ENCODE data around the gene NEK6. TPM values are rescaled to one million over a fixed set of nuclear protein-coding genes. Genes with fewer than 3 reads are reported as not detected.

NEK6 gene
- total and polyA plus RNA-seq, 9 of the 15 experiments (the other 6 are each of a cell fraction or from before 2014, with no cell fraction given), result 3.1 to 19.0 (median 8.4) TPM

DNA sequence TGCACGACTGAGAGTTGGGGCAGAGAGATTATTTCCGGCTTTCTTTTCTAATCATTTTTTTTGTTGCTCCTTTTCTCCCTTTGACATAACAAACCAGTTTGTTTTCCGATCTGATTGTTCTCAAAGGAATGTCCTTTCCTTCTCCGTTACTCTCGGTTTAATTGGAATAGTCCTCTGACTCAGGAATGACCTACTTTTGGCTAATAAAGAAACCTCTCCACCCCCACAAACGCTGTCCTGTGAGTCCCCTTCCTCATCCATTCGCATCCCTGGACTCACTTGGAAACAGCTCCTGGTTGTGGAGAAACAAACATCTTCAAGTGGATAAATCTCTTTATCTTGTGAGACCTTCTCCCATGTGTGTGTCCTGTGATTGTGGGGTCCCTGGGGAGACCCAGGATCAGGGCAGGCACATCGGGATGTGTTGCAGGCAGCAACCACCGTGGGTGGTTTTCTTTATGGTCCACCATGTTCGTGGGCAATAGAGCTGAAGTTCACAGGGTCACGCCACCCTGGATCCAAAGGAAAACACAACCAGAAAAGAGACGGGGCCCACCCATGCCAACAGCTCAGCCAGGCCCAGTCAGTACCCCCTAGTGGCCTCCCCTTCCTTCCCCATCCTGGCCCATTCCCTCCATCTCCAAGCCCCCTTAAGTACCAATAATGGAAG, 45.2 kb upstream of the NEK6 start:
- Histone ChIP-seq H3K27ac (ENCODE audit: extremely low read depth, low read depth, low read length) (no peak overlapping the region), H3K36me3 (ENCODE audit: control insufficient read depth, insufficient read depth, low read length) (no peaks in the 10 kb centered on the region), H3K4me2 (ENCODE audit: insufficient read depth, low read length) (no peak overlapping the region), H3K27me3 (ENCODE audit: control insufficient read depth in 2 of 2, insufficient read depth in 2 of 2, low read length in 2 of 2) (peaks cover 0 to 9% of the 10 kb centered on the region in 2 experiments; a peak in 3 of 5 replicates), H3K9ac (ENCODE audit: insufficient read depth in 1 of 2, low read depth in 2 of 2, low read length in 2 of 2) (no peak overlapping the region), H3K4me3 (no peak overlapping the region), H3K9me3 (replicated peaks; ENCODE audit: control insufficient read depth, insufficient read depth, low read depth, low read length) (no peaks in the 10 kb centered on the region), H4K20me1 (replicated peaks; ENCODE audit: control insufficient read depth, insufficient read depth, low read length) (no peaks in the 10 kb centered on the region), H3K79me2 (ENCODE audit: control insufficient read depth, insufficient read depth, low read length) (no peaks in the 10 kb centered on the region), H2AFZ (ENCODE audit: low read depth, low read length) (no peak overlapping the region), H3K9me1 (ENCODE audit: control insufficient read depth, insufficient read depth, low read length) (no peaks in the 10 kb centered on the region), H3K4me1 (replicated peaks in 1 of 2; ENCODE audit: control insufficient read depth in 2 of 2, insufficient read depth in 2 of 2, low read length in 2 of 2) (peaks cover 4 to 26% of the 10 kb centered on the region in 2 experiments; a peak in 3 of 5 replicates)
- POLR2A ChIA-PET, result interaction anchor here (0.6 to 1.2 kb wide), 4 partner anchors 9 to 14 kb away, joined by 3 to 4 read pairs (median 3); no protein-coding TSS in a partner anchor
- DNase-seq (ENCODE audit: extremely low read depth in 1 of 4, low spot score in 3 of 4) (no peak), ATAC-seq (no peak), FAIRE-seq (no peak)
- CTCF ChIA-PET (ENCODE audit: low intra/inter-chr PET ratio), result no interaction called here
- in situ Hi-C loops (cut with MboI), result no loop called here
- TF ChIP-seq MAFG (tag; conservative IDR thresholded peaks at IDR 0.05) (no peak), KHSRP (IDR thresholded peaks at IDR 0.05) (no peak), YBX1 (IDR thresholded peaks at IDR 0.05) (no peak), RNF2 (IDR thresholded peaks at IDR 0.05) (no peak), CHD4 (IDR thresholded peaks at IDR 0.05; ENCODE audit: insufficient read depth, insufficient replicate concordance, low read depth, low read length, poor library complexity, severe bottlenecking) (no peak), PTBP1 (IDR thresholded peaks at IDR 0.05; ENCODE audit: low read depth, low read length) (no peak), PHF8 (IDR thresholded peaks at IDR 0.05; ENCODE audit: borderline replicate concordance, low read length) (no peak), ZNF239 (CRISPR knock-in tag; IDR thresholded peaks at IDR 0.05) (no peak), ATF4 (CRISPR knock-in tag; IDR thresholded peaks at IDR 0.05) (no peak), ETS2 (tag; IDR thresholded peaks at IDR 0.05; ENCODE audit: borderline replicate concordance, poor library complexity, severe bottlenecking) (no peak), FOS (IDR thresholded peaks at IDR 0.05; ENCODE audit: extremely low read depth, insufficient read length) (no peak)
- TF ChIP-seq, protein P1, sequence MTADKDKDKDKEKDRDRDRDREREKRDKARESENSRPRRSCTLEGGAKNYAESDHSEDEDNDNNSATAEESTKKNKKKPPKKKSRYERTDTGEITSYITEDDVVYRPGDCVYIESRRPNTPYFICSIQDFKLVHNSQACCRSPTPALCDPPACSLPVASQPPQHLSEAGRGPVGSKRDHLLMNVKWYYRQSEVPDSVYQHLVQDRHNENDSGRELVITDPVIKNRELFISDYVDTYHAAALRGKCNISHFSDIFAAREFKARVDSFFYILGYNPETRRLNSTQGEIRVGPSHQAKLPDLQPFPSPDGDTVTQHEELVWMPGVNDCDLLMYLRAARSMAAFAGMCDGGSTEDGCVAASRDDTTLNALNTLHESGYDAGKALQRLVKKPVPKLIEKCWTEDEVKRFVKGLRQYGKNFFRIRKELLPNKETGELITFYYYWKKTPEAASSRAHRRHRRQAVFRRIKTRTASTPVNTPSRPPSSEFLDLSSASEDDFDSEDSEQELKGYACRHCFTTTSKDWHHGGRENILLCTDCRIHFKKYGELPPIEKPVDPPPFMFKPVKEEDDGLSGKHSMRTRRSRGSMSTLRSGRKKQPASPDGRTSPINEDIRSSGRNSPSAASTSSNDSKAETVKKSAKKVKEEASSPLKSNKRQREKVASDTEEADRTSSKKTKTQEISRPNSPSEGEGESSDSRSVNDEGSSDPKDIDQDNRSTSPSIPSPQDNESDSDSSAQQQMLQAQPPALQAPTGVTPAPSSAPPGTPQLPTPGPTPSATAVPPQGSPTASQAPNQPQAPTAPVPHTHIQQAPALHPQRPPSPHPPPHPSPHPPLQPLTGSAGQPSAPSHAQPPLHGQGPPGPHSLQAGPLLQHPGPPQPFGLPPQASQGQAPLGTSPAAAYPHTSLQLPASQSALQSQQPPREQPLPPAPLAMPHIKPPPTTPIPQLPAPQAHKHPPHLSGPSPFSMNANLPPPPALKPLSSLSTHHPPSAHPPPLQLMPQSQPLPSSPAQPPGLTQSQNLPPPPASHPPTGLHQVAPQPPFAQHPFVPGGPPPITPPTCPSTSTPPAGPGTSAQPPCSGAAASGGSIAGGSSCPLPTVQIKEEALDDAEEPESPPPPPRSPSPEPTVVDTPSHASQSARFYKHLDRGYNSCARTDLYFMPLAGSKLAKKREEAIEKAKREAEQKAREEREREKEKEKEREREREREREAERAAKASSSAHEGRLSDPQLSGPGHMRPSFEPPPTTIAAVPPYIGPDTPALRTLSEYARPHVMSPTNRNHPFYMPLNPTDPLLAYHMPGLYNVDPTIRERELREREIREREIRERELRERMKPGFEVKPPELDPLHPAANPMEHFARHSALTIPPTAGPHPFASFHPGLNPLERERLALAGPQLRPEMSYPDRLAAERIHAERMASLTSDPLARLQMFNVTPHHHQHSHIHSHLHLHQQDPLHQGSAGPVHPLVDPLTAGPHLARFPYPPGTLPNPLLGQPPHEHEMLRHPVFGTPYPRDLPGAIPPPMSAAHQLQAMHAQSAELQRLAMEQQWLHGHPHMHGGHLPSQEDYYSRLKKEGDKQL (CRISPR knock-in tag; IDR thresholded peaks at IDR 0.05; ENCODE audit: borderline replicate concordance), result no peak
- TF ChIP-seq, protein P2, sequence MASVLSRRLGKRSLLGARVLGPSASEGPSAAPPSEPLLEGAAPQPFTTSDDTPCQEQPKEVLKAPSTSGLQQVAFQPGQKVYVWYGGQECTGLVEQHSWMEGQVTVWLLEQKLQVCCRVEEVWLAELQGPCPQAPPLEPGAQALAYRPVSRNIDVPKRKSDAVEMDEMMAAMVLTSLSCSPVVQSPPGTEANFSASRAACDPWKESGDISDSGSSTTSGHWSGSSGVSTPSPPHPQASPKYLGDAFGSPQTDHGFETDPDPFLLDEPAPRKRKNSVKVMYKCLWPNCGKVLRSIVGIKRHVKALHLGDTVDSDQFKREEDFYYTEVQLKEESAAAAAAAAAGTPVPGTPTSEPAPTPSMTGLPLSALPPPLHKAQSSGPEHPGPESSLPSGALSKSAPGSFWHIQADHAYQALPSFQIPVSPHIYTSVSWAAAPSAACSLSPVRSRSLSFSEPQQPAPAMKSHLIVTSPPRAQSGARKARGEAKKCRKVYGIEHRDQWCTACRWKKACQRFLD (CRISPR knock-in tag; IDR thresholded peaks at IDR 0.05), result no peak
- intact Hi-C loops (cut with micrococcal nuclease), result no loop called here
- WGBS (ENCODE audit: insufficient coverage, low coverage, missing lambda C conversion rate), result 30% methylated on average over 12 of the region's 12 CpGs
- no TSS peak for BruUV-seq (replicated peaks)

Data from K562 (cell line).